Prostate gland (tissue), 2 donors: ENCODE data around the gene ANKRD23. TPM values are rescaled to one million over a fixed set of nuclear protein-coding genes. Genes with fewer than 3 reads are reported as not detected.

Experiments used
- DNase-seq: peaks from one replicate; pipeline ENCODE4 v3.0.0-alpha.2; 2019; ENCODE audit warnings: low spot score
- H3K27ac ChIP-seq, 2 donors: fragments of 200-600 bp; sonication (generic); 2 replicates each; pipeline ENCODE4 v1.5.1; 2017 to 2019
- H3K27me3 ChIP-seq: fragments of 200-600 bp; sonication (generic); replicated peaks from 2 replicates; pipeline ENCODE4 v1.5.1; 2019; ENCODE audit not compliant: insufficient read depth
- H3K36me3 ChIP-seq, 2 donors: fragments of 200-600 bp; sonication (generic); 1 replicate in 1 of 2; 2 replicates in 1 of 2; pipeline versions ENCODE4 v1.5.1 to v1.8.1; 2017 to 2019
- H3K4me1 ChIP-seq: fragments of 200-600 bp; sonication (generic); replicated peaks from 2 replicates; pipeline ENCODE4 v1.5.1; 2019
- H3K4me3 ChIP-seq, 2 donors: fragments of 200-600 bp; sonication (generic); 2 replicates each; pipeline ENCODE4 v1.5.1; 2017 to 2019
- H3K9me3 ChIP-seq: fragments of 200-600 bp; sonication (generic); 2 replicates; pipeline ENCODE4 v1.5.1; 2017
- CTCF ChIP-seq, 4 experiments: fragments of 200-600 bp in 2 of 4; fragments of 450-650 bp in 2 of 4; sonication (generic) in 2 of 4; IDR thresholded peaks; 1 replicate in 3 of 4; 2 replicates in 1 of 4; pipeline ENCODE4 v1.5.1; 2016 to 2019; ENCODE audit warnings: antibody characterized with exemption in 4 of 4, mild to moderate bottlenecking in 2 of 4, moderate library complexity in 2 of 4
- POLR2A ChIP-seq: fragments of 450-650 bp; IDR thresholded peaks from one replicate; pipeline ENCODE4 v1.6.1; 2016; ENCODE audit warnings: antibody characterized with exemption, mild to moderate bottlenecking
- POLR2AphosphoS5 ChIP-seq: sonication (generic); formaldehyde crosslinking; IDR thresholded peaks from one replicate; pipeline ENCODE4 v1.6.1; 2017; ENCODE audit warnings: antibody characterized with exemption
- WGBS: methylation state at CpG from one replicate; pipeline ENCODE4 v1.1.5; 2018; 5-methylcytosine and 5-hydroxymethylcytosine counted together
- intact Hi-C: fragments of 100-400 bp; cut with DNase I; formaldehyde crosslinking; loops from one replicate; pipeline ENCODE4 v1.14.2; 2022
- total RNA-seq, 2 donors: library from RNA; depleted of rRNA; stranded (reverse); fragments of >200 nt; gene quantifications; one replicate each; pipeline ENCODE4 v1.1.0, GENCODE V29; 2016

ANKRD23 gene
- total RNA-seq, 2 donors from 2014 or later: 11.4 to 15.2 TPM

- Histone ChIP-seq H3K36me3 (peaks cover 12 to 27% of the 10 kb centered on the region in 2 donors), H3K27me3 (no peaks in the 10 kb centered on the region), H3K4me3 (peak overlapping the region; percentile 99 to 100), H3K4me1 (peaks cover 11% of the 10 kb centered on the region), H3K27ac (peak overlapping the region; percentile 98 to 99), H3K9me3 (no peaks in the 10 kb centered on the region)
- TF ChIP-seq POLR2AphosphoS5: peak; percentile 76
- TF ChIP-seq POLR2A: no peak
- TF ChIP-seq CTCF (IDR thresholded peaks at IDR 0.05): peak; percentile 47 to 77 (median 64)
- intact Hi-C loops: loop anchor here (1.0 to 10.0 kb wide), 2 partner anchors 39 to 334 kb away; partner anchors contain the start of gene ARID5A
- peak; percentile 86 for DNase-seq
- under 1% methylated on average over 62 of the region's 76 CpGs for WGBS
These were observed 24.9 kb upstream of the ANKRD23 start for GRCh38 chr2:96868555-96869280.

- H3K27ac ChIP-seq: peak overlapping the region; percentile 98 to 99
- intact Hi-C loops: loop anchor here (10.0 kb wide), 1 partner anchor 333 kb away; the partner anchor contains the start of gene ARID5A
- H3K9me3 ChIP-seq: no peaks in the 10 kb centered on the region
- H3K36me3 ChIP-seq: peaks cover 15 to 34% of the 10 kb centered on the region in 2 donors
- peak overlapping the region; percentile 99 to 100 for H3K4me3 ChIP-seq
- DNase-seq: no peak
- 7% methylated on average over 27 of the region's 27 CpGs for WGBS
- no peaks in the 10 kb centered on the region for H3K27me3 ChIP-seq
- peaks cover 11% of the 10 kb centered on the region for H3K4me1 ChIP-seq
- TF ChIP-seq POLR2AphosphoS5 (no peak), CTCF (IDR thresholded peaks at IDR 0.05) (no peak), POLR2A (no peak)
These were observed 24.1 kb upstream of the ANKRD23 start for GRCh38 chr2:96867756-96868554.

GRCh38 chr2:96866986-96867755 is 23.4 kb upstream of the ANKRD23 start:
- TF ChIP-seq POLR2A (no peak), CTCF (IDR thresholded peaks at IDR 0.05) (no peak), POLR2AphosphoS5 (no peak)
- Histone ChIP-seq H3K27me3 (no peaks in the 10 kb centered on the region), H3K4me1 (peaks cover 11% of the 10 kb centered on the region), H3K9me3 (no peaks in the 10 kb centered on the region), H3K36me3 (peaks cover 15 to 35% of the 10 kb centered on the region in 2 donors), H3K27ac (peak overlapping the region; percentile 98 to 99), H3K4me3 (peak overlapping the region; percentile 99 to 100)
- intact Hi-C loops: loop anchor here (10.0 kb wide), 1 partner anchor 332 kb away; the partner anchor contains the start of gene ARID5A
- WGBS: 32% methylated on average over 22 of the region's 22 CpGs
- no peak for DNase-seq

- Histone ChIP-seq H3K27me3 (no peaks in the 10 kb centered on the region), H3K27ac (peak overlapping the region; percentile 98 to 99), H3K9me3 (no peaks in the 10 kb centered on the region), H3K4me1 (peaks cover 11% of the 10 kb centered on the region), H3K36me3 (peaks cover 15 to 35% of the 10 kb centered on the region in 2 donors), H3K4me3 (no peak overlapping the region)
- no peak for DNase-seq
- intact Hi-C loops: loop anchor here (10.0 kb wide), 1 partner anchor 332 kb away; the partner anchor contains the start of gene ARID5A
- no peak for TF ChIP-seq POLR2A
- TF ChIP-seq CTCF (IDR thresholded peaks at IDR 0.05): no peak
- TF ChIP-seq POLR2AphosphoS5: no peak
- 60% methylated on average over 8 of the region's 8 CpGs for WGBS
These were observed 22.8 kb upstream of the ANKRD23 start for GRCh38 chr2:96866586-96866985.
